Measurements from ENCODE around the gene AOPEP.

DNA sequence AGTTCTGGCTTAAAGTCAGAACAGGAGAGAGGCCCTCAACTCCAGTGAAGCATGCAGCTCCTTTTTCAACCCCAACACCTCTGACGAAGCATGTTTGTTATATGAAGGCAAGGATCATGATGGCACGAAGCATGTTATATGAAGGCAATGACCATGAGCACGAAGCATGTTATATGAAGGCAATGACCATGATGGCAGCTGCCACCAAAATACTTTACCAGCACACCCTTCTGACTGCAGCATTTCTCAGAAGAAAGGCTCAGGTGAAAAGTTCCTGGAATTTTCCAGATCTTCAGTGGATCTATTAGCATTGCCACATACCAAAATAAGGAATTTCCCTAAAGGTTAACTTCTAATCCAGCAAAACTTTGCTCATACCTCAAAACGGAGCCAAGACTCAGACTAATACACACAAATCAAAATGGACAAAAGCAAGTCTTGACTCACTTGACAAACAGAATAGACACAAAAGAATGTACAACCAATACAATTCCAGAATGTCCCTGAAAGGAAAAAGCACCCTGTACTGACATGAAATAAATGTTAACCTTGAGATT is 373.6 kb downstream of the AOPEP start:
- TF ChIP-seq, protein P1, sequence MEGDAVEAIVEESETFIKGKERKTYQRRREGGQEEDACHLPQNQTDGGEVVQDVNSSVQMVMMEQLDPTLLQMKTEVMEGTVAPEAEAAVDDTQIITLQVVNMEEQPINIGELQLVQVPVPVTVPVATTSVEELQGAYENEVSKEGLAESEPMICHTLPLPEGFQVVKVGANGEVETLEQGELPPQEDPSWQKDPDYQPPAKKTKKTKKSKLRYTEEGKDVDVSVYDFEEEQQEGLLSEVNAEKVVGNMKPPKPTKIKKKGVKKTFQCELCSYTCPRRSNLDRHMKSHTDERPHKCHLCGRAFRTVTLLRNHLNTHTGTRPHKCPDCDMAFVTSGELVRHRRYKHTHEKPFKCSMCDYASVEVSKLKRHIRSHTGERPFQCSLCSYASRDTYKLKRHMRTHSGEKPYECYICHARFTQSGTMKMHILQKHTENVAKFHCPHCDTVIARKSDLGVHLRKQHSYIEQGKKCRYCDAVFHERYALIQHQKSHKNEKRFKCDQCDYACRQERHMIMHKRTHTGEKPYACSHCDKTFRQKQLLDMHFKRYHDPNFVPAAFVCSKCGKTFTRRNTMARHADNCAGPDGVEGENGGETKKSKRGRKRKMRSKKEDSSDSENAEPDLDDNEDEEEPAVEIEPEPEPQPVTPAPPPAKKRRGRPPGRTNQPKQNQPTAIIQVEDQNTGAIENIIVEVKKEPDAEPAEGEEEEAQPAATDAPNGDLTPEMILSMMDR (IDR thresholded peaks at IDR 0.05; ENCODE audit: insufficient read depth, low read length, poor library complexity, severe bottlenecking), result no peak
- TF ChIP-seq EZH2phosphoT487 (conservative IDR thresholded peaks at IDR 0.05; ENCODE audit: low read length), result no peak

Data from SU-DHL-6 (cell line).